Right lobe of liver (tissue), 6 donors: ENCODE measurements around the gene TSPAN18. TPM values are rescaled to one million over a fixed set of nuclear protein-coding genes. Genes with fewer than 3 reads are reported as not detected.
A peak's percentile ranks its signal among the peaks of the same experiment; 100 is the strongest.

Experiments used
- ATAC-seq, 4 donors: fragments of 200-7000 bp; cut with Tn5 transposase; one replicate each; pipeline ENCODE4 v1.9.1; 2020; ENCODE audit warnings: mild to moderate bottlenecking in 4 of 4, moderate library complexity in 4 of 4
- DNase-seq, 3 donors: peaks; one replicate each; pipeline ENCODE4 v3.0.0-alpha.2; 2020
- H3K27ac ChIP-seq, 3 donors: fragments of 200-600 bp; one replicate each; pipeline ENCODE4 v1.8.0; 2022
- H3K27me3 ChIP-seq, 2 donors: fragments of 200-600 bp; one replicate each; pipeline ENCODE4 v1.8.0; 2022
- H3K36me3 ChIP-seq, 4 donors: fragments of 200-600 bp; sonication (generic) in 1 of 4; one replicate each; pipeline versions ENCODE4 v1.5.1 to v1.8.0; 2017 to 2022; ENCODE audit warnings: control low read depth in 1 of 4
- H3K4me1 ChIP-seq, 4 donors: fragments of 200-600 bp; sonication (generic) in 1 of 4; one replicate each; pipeline versions ENCODE4 v1.5.1 to v1.8.0; 2017 to 2022; ENCODE audit warnings: control low read depth in 1 of 4
- H3K4me3 ChIP-seq, 3 donors: fragments of 200-600 bp; one replicate each; pipeline ENCODE4 v1.8.0; 2022
- H3K9me3 ChIP-seq, 4 donors: fragments of 200-600 bp; sonication (generic) in 1 of 4; one replicate each; pipeline versions ENCODE4 v1.5.1 to v1.8.0; 2017 to 2022; ENCODE audit warnings: control low read depth in 1 of 4
- POLR2A ChIP-seq: fragments of 450-650 bp; IDR thresholded peaks from one replicate; pipeline ENCODE4 v1.6.1; 2017; ENCODE audit warnings: antibody characterized with exemption, mild to moderate bottlenecking
- WGBS: methylation state at CpG from one replicate; pipeline ENCODE4 v1.1.6; 2018; ENCODE audit warnings: low coverage, low lambda C conversion rate; ENCODE audit not compliant: insufficient coverage; ENCODE audit errors: missing lambda C conversion rate; 5-methylcytosine and 5-hydroxymethylcytosine counted together
- intact Hi-C, 2 donors: fragments of 100-400 bp; cut with DNase I; formaldehyde crosslinking; loops; one replicate each; pipeline versions ENCODE4 v1.11.2 to v1.14.1; 2022
- total RNA-seq, 6 experiments: library from RNA; depleted of rRNA in 2 of 6; stranded (reverse); fragments of >200 nt in 2 of 6; fragmentation: NEBNext Ultra II Directional in 3 of 6; extraction: Animal tissue kit (Norgen Biotek cat#: 25700) in 3 of 6; gene quantifications; one replicate each; pipeline versions ENCODE4 v1.1.0 to v1.2.4, GENCODE V29; 2016 to 2023
- TF ChIP-seq, protein P1 (sequence below), 4 donors: fragments of 200-600 bp in 3 of 4; fragments of 450-650 bp in 1 of 4; IDR thresholded peaks; one replicate each; pipeline versions ENCODE4 v1.5.1 to v1.8.0; 2016 to 2022; ENCODE audit warnings: antibody characterized with exemption in 4 of 4, mild to moderate bottlenecking in 2 of 4
- donor health status: DM: no; HTN: yes; CAD: no.
- donor health status: DM: no; HTN: no; CAD: no.
- donor health status: DM: no; HTN: no; CAD: no.
- donor health status: DM: no; HTN: yes; CAD: no.
- donor health status: DM: no; HTN: yes; CAD: no.

Gene TSPAN18
- total RNA-seq, 6 experiments from 2014 or later = 3.4 to 10.6 (median 5.3) TPM

DNA sequence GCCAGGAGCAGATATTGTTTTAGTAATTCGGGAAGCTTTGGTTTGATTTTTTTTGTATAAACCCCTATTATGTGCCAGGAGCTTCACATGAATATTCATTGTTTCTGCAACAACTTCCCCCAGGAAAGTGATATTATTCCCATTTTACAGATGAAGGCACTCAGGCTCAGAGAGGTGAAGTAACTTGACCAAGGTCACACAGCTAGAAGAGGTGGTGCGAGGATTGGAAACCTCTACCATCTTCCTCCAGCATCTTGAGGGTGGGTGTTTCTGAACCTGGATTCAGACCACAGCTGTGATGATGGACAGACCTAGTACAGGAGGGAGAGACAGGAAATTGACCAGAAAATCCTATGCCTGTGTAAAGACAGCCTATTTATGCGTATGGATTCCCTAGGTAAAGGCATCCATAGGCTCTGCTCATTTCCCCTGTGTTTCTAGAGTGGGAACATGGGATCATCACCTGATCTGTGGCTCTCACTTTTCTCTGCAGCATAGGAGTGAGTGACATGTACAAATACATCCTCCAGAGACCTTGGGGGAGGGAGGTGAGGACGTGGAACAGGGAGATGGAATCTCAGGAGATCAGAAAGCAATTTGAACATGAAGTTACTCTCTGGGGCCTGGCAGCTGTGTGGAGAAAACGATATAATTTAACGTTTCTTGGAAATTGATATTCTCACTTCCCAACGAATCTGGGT, 81.4 kb downstream of the TSPAN18 start:
- ATAC-seq (no peak), DNase-seq (no peak)
- Histone ChIP-seq H3K4me3 (no peak overlapping the region), H3K27ac (no peak overlapping the region), H3K4me1 (no peaks in the 10 kb centered on the region), H3K9me3 (no peaks in the 10 kb centered on the region), H3K27me3 (no peaks in the 10 kb centered on the region), H3K36me3 (no peaks in the 10 kb centered on the region)
- TF ChIP-seq POLR2A = no peak
- TF ChIP-seq, protein P1, sequence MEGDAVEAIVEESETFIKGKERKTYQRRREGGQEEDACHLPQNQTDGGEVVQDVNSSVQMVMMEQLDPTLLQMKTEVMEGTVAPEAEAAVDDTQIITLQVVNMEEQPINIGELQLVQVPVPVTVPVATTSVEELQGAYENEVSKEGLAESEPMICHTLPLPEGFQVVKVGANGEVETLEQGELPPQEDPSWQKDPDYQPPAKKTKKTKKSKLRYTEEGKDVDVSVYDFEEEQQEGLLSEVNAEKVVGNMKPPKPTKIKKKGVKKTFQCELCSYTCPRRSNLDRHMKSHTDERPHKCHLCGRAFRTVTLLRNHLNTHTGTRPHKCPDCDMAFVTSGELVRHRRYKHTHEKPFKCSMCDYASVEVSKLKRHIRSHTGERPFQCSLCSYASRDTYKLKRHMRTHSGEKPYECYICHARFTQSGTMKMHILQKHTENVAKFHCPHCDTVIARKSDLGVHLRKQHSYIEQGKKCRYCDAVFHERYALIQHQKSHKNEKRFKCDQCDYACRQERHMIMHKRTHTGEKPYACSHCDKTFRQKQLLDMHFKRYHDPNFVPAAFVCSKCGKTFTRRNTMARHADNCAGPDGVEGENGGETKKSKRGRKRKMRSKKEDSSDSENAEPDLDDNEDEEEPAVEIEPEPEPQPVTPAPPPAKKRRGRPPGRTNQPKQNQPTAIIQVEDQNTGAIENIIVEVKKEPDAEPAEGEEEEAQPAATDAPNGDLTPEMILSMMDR (IDR thresholded peaks at IDR 0.05) = no peak
- WGBS = 64% methylated on average over 7 of the region's 7 CpGs
- intact Hi-C loops = no loop called here

- Histone ChIP-seq H3K4me1 (no peaks in the 10 kb centered on the region), H3K9me3 (no peaks in the 10 kb centered on the region), H3K36me3 (no peaks in the 10 kb centered on the region), H3K27ac (no peak overlapping the region), H3K27me3 (no peaks in the 10 kb centered on the region), H3K4me3 (no peak overlapping the region)
- 67% methylated on average over 3 of the region's 6 CpGs for WGBS
- DNase-seq = no peak
- ATAC-seq = no peak
- TF ChIP-seq, protein P1 (IDR thresholded peaks at IDR 0.05) = no peak
- TF ChIP-seq POLR2A = no peak
- intact Hi-C loops = no loop called here
Observed at GRCh38 chr11:44809283-44809682, 82.5 kb downstream of the TSPAN18 start.

DNA sequence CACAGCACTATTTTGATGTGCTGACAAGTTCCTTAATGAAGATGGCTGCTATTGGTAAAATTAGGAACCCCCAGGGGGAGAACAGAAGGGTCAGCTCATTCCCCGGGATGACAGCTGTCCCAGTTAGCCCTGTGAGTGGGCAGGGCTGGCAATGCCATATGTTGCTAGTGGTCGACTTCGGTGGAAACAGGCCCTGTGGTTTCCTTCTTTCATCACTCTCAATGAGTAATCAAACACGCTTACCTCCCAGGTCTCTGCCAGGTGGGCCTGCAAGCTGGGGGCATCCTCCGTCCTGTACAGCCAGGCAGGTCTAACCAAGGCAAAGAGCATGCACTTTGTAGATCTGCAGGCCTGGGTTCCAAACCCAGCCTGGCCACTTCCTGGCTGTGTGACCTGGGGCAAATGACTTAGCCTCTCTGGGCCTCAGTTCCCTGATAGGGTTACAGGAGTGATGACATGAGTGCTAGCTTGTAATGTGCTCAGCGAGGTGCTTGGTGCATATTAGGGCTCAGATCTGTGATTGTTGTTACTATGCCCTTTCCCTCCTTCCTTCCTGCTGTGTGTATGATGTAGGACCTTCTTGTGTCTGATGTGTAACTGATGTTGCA, 85.2 kb downstream of the TSPAN18 start:
- 50% methylated on average over 1 of the region's 6 CpGs for WGBS
- no peak overlapping the region for H3K27ac ChIP-seq
- no peak for DNase-seq
- intact Hi-C loops = no loop called here
- H3K27me3 ChIP-seq = no peaks in the 10 kb centered on the region
- no peaks in the 10 kb centered on the region for H3K9me3 ChIP-seq
- no peak for ATAC-seq
- TF ChIP-seq, protein P1 (IDR thresholded peaks at IDR 0.05) = no peak
- TF ChIP-seq POLR2A = no peak
- no peak overlapping the region for H3K4me3 ChIP-seq
- H3K4me1 ChIP-seq = no peaks in the 10 kb centered on the region
- H3K36me3 ChIP-seq = no peaks in the 10 kb centered on the region

DNA sequence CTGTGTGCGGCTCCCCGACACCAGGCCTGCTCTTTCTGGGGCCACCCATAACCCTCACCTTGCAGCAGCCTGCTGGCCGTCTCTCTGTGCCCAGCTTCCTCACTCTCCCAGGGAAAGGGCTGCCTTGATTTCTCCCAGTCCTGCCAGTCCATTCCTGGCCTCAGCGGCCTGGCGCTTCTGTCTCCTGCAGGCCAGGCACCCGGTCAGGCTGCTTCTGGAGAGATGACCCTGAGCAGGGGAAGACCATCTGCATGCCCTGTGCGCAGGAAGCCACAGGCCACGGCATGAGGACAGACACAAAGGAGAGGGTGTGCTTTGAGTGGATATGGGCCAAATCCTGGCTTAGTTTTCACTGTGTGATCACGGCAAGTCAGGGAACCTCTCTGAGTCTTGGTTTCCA, 86.2 kb downstream of the TSPAN18 start:
- DNase-seq = no peak
- no peaks in the 10 kb centered on the region for H3K9me3 ChIP-seq
- intact Hi-C loops = no loop called here
- no peak overlapping the region for H3K27ac ChIP-seq
- no peaks in the 10 kb centered on the region for H3K36me3 ChIP-seq
- WGBS = 60% methylated on average over 3 of the region's 9 CpGs
- no peaks in the 10 kb centered on the region for H3K4me1 ChIP-seq
- no peaks in the 10 kb centered on the region for H3K27me3 ChIP-seq
- no peak overlapping the region for H3K4me3 ChIP-seq
- no peak for TF ChIP-seq POLR2A
- TF ChIP-seq, protein P1 (IDR thresholded peaks at IDR 0.05) = no peak
- peak; percentile 43 to 71 (median 54) for ATAC-seq
